Erythroblast (primary cell): Measurements from ENCODE around the gene GNAT2.

ENCODE experiments used
- GATA1 ChIP-seq: IDR thresholded peaks from 2 replicates; pipeline ENCODE4 v1.6.1; 2011; ENCODE audit warnings: low read depth, mild to moderate bottlenecking, control low read depth, low read length, moderate library complexity
- POLR2A ChIP-seq: IDR thresholded peaks from 2 replicates; pipeline ENCODE4 v1.6.1; 2011; ENCODE audit warnings: mild to moderate bottlenecking, low read length

DNA sequence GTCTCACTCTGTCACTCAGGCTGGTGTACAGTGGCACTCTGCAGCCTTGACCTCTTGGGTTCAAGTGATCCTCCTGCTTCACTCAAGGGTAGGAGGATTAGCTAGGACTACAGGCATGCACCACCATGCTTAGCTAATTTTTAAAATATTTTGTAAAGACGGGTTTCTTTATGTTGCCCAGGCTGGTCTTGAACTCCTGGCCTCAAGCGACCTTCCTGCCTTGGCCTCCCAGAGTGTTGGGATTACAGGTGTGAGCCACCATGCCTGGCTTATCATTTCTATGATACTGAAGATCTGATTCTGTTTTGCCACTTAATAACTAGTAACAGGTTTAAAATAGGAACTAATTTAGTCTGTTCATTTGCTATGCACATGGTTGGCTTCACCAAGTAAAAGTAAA is 37.4 kb downstream of the GNAT2 start:
- TF ChIP-seq POLR2A (no peak), GATA1 (no peak)
